AG10803 (cell line): ENCODE measurements around the gene AACS.

ENCODE experiments used
- DNase-seq: peaks from one replicate; pipeline ENCODE4 v3.0.0; 2010; ENCODE audit warnings: low read depth
- H3K4me3 ChIP-seq: 2 replicates; pipeline ENCODE4 v1.5.1; 2011; ENCODE audit warnings: mild to moderate bottlenecking, low read length, control low read depth
- TF ChIP-seq, protein P1 (sequence below): conservative IDR thresholded peaks from 2 replicates; pipeline ENCODE4 v1.5.1; 2011; ENCODE audit warnings: mild to moderate bottlenecking, low read length, control low read depth, inconsistent platforms

AACS gene

DNA sequence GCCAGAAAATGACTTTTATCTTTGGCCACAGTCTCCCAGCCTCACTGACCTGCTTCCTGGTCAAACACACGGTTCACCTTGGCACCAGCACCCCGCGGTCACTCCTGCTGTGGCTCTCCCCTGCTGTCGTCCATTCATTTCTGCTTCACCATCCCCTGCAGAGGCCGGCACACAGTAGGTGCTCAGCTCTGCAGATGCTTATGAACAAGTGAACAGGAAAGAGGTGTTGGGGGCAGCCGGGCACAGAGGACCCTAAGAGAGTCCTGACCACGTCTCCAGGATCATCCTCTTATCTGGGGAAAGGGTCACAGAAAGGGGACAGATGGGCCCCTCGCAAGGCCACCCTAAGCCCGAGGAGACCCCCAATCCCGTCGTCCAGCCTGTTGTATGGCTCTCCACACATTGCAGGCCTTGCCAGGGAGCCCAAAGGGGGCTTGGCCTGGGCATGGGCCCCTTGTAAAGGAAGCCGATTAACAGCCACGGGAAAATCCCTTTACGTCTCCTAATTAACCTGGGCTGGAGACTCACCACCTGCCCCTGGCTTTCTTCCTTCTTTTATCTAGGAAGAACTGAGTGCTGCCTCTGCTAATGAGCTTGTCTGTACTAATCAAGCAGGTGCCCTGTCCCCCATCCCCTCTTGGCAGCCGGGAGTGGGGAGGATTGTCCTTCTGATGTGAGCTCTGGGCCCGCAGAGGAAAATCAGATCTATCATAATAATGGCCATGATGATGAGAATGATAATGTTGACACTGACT lies 119.2 kb downstream of the AACS start:
- TF ChIP-seq, protein P1, sequence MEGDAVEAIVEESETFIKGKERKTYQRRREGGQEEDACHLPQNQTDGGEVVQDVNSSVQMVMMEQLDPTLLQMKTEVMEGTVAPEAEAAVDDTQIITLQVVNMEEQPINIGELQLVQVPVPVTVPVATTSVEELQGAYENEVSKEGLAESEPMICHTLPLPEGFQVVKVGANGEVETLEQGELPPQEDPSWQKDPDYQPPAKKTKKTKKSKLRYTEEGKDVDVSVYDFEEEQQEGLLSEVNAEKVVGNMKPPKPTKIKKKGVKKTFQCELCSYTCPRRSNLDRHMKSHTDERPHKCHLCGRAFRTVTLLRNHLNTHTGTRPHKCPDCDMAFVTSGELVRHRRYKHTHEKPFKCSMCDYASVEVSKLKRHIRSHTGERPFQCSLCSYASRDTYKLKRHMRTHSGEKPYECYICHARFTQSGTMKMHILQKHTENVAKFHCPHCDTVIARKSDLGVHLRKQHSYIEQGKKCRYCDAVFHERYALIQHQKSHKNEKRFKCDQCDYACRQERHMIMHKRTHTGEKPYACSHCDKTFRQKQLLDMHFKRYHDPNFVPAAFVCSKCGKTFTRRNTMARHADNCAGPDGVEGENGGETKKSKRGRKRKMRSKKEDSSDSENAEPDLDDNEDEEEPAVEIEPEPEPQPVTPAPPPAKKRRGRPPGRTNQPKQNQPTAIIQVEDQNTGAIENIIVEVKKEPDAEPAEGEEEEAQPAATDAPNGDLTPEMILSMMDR = no peak
- no peak overlapping the region for H3K4me3 ChIP-seq
- no peak for DNase-seq

DNA sequence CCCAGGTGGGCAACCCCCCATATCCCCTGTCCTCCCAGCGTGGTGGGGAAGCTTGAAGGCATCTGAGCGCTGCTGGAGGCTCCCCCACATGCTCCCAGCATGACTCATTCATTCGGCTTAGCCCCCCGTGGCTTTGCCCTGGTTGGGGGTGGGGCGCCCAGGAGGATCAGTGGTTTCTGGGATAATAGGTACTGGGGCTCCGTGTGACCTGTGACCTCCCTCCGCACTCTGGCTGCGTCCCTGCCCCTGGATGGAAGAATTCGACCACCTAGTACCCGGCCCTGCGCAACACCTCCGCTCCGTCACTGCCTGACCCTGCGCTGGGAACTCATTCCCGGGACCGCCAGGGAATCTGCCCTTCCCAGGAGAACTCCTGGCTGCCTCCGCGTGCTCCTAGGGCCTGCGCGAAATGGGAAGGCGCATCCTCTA lies 120.1 kb downstream of the AACS start:
- TF ChIP-seq, protein P1 = no peak
- no peak for DNase-seq
- no peak overlapping the region for H3K4me3 ChIP-seq

DNA sequence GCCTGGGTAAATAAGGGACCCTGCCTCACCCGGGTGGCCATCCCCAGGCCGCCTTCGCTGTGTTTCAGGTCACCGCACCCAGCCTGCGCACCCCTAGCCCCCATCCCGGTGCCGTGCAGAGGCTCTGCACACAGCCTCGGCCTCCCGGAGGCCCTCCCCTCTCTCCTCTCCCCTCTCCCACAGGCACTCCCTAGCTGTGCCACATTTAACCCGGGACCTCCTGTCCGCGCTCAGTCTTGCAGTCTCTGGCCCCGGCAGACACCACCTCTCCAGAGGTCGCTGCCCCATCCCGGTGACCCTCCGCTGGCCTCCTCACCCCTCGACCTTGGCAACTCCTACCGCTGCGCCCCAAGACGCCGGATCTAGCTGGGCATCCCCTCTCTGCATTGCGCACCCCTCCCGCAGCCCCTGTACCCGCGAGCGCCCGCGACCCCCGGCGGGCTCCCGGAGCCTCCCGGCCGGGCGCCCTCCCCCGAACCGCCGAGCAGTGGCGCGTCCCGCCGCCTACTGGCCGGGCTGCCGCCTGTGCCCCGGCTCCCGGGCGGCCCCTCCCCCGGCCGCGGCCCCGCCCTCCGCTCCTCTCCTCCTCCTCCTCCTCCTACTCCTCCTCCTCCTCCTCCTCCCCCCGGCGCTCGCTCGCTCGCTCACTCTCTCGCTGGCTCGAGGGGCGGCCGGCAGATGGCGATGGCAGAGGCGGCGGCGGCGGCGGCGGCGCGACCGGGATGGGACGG lies 120.7 kb downstream of the AACS start, which contains the start of gene TMEM132B:
TSS of gene TMEM132B (plus strand) at position 647 of the 731 bp plus-strand sequence.
- DNase-seq = peak; percentile 63
- H3K4me3 ChIP-seq = peak within 1 kb of the TSS; percentile 46
- TF ChIP-seq, protein P1 = no peak; the same call in 1 of the 2 replicates

DNA sequence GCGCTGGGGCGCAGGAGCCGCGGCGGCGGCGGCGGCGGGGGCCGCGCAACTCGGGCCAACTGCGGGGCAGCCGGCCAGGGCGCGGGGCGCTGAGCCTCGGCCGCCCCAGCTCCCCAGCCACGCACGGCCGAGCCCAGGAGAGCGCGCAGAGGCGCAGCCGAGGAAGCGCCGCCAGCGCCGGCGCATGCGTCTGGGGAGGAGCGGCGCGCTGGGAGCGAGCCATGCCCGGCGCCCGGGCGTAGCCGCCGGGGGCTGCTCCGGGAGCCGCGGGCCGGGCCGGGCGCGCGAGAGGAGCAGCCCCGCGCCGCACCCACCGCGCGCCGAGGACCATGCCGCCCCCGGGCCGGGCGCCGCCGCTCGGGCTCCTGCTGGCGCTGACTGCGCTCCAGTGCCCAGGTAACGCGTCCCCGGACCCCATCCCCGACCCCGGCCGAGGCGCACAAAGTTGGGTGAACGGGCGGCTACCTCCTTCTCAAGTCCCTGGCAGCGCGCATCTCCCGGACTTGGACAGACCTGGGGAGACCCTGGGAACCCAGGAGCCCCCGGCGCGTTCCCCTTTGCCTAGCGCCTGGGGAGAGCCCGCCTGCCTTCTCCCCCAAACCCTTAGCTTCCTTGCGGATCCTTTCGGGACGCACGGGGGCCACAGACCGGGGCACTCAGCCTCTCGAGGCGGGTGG lies 121.4 kb downstream of the AACS start:
- no peak for DNase-seq
- peak overlapping the region; percentile 46 for H3K4me3 ChIP-seq
- TF ChIP-seq, protein P1 = no peak

DNA sequence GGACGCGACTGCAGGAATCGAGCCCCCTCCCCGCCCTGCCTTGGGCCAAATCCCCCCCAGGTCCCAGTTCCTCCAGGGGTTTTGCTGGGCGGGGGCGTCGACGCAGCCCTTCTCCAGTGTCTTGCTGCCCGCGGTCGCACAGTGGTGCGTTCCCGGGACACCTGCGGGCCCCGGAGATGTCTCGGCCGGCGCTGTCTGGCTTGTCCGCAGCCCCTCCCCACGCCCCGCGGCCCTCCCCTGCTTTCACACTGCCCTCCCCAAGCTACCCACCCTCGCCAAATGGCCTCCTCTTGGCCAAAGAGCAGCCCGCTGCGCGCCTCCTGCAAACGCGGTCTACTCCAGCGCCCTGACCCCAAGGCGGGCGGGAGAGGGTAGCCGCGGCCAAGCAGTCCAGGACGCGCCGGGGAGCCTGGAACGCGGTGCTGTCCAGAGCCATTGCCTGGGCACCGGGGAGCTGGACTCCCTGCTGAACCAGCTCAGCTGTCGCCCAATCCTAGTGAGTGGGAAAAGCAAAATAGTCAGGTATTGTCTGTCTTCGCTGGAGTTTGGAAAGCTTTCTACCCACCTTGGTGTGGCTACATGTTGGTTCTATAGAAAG lies 122.0 kb downstream of the AACS start:
- H3K4me3 ChIP-seq = peak overlapping the region; percentile 46
- TF ChIP-seq, protein P1 = no peak
- DNase-seq = no peak

DNA sequence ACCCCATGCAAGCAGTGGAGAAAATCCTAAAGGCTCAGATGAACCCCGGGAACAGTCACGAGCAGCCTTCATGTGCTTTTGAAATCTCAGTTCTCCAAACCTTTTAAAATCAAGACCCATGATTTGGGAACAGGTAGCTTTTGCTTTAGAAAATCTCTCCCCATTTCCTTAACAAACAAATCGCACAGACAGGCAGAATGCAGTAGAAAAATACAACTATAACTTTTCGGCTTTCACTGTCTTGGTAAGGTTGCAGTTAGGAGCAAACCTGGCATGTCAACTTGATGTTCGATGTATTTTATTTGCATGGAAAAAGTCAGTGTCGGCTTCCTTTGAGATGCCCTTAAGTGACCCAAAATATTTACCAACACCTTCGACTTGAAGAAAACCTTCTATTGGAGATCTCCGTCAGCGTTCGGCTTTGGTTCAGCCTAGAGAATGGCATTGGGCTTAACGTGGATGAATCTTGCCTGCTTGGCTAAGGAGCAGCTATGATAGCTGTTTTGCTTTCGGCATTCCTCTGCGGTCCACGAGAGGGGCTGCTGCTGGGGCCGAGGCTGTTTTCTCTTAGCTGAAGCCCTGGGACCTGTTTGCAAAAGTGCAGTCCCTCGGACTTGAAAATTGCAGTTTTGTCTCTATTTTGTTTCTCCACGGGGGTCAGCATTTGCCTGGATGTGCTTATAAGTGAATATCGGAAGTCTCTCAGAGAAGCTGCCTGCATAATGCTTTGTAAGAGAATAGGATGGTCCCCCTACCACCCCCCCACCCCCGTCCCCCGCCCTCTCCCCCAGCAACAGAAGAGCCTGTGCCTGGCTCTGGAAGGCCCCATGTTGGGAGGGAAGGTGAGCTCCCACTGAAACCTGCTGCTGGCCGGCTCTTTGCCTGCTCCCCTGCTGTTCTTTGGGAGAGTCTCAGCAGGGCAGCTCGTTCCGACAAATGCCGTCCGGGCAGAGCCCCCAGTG lies 122.8 kb downstream of the AACS start:
- no peak overlapping the region for H3K4me3 ChIP-seq
- TF ChIP-seq, protein P1 = no peak
- no peak for DNase-seq
